Spleen (tissue), 11 donors: ENCODE measurements around the gene ASTL. TPM values are rescaled to one million over a fixed set of nuclear protein-coding genes. Genes with fewer than 3 reads are reported as not detected.

Experiments used
- DNase-seq: peaks from one replicate; pipeline ENCODE4 v3.0.0-alpha.2; 2020
- H3K27ac ChIP-seq, 8 donors: fragments of 200-600 bp; sonication (generic) in 7 of 8; 1 replicate in 4 of 8; 2 replicates in 4 of 8; pipeline versions ENCODE4 v1.5.0 to v1.8.0; 2016 to 2021; ENCODE audit warnings: inconsistent platforms in 4 of 8, mild to moderate bottlenecking in 4 of 8, moderate library complexity in 1 of 8
- H3K27me3 ChIP-seq, 7 donors: fragments of 200-600 bp; sonication (generic) in 6 of 7; replicated peaks in 1 of 7; 1 replicate in 4 of 7; 2 replicates in 3 of 7; pipeline versions ENCODE4 v1.5.0 to v1.8.0; 2016 to 2021; ENCODE audit warnings: inconsistent platforms in 3 of 7, mild to moderate bottlenecking in 1 of 7
- H3K36me3 ChIP-seq, 6 donors: fragments of 200-600 bp; sonication (generic) in 5 of 6; 1 replicate in 4 of 6; 2 replicates in 2 of 6; pipeline versions ENCODE4 v1.5.0 to v1.8.0; 2016 to 2021; ENCODE audit warnings: inconsistent platforms in 2 of 6
- H3K4me1 ChIP-seq, 6 donors: fragments of 200-600 bp; sonication (generic) in 5 of 6; 1 replicate in 3 of 6; 2 replicates in 3 of 6; pipeline versions ENCODE4 v1.5.0 to v1.8.0; 2016 to 2021; ENCODE audit warnings: inconsistent platforms in 3 of 6
- H3K4me3 ChIP-seq, 8 donors: fragments of 200-600 bp; sonication (generic) in 7 of 8; 1 replicate in 4 of 8; 2 replicates in 4 of 8; pipeline versions ENCODE4 v1.5.0 to v1.8.0; 2016 to 2021; ENCODE audit warnings: inconsistent platforms in 4 of 8, mild to moderate bottlenecking in 4 of 8, moderate library complexity in 2 of 8
- H3K9me3 ChIP-seq, 8 donors: fragments of 200-600 bp; sonication (generic) in 7 of 8; 1 replicate in 4 of 8; 2 replicates in 4 of 8; pipeline versions ENCODE4 v1.5.0 to v1.8.0; 2016 to 2021; ENCODE audit warnings: inconsistent platforms in 4 of 8
- CTCF ChIP-seq, 11 experiments: fragments of 200-600 bp in 7 of 11; fragments of 450-650 bp in 4 of 11; sonication (generic) in 4 of 11; IDR thresholded peaks in 8 of 11; conservative IDR thresholded peaks in 3 of 11; 1 replicate in 7 of 11; 2 replicates in 4 of 11; pipeline versions ENCODE4 v1.4.0 to v1.8.0; 2016 to 2021; ENCODE audit warnings: antibody characterized with exemption in 11 of 11, inconsistent platforms in 4 of 11, mild to moderate bottlenecking in 1 of 11
- POLR2A ChIP-seq, 3 donors: fragments of 450-650 bp; IDR thresholded peaks; one replicate each; pipeline ENCODE4 v1.5.1; 2017; ENCODE audit warnings: antibody characterized with exemption in 3 of 3, mild to moderate bottlenecking in 1 of 3
- POLR2AphosphoS5 ChIP-seq, 3 donors: sonication (generic); formaldehyde crosslinking; IDR thresholded peaks; one replicate each; pipeline ENCODE4 v1.5.1; 2017; ENCODE audit warnings: antibody characterized with exemption in 3 of 3
- WGBS, 5 donors: extraction: QIAGEN DNeasy Blood & Tissue Kit in 3 of 5; methylation state at CpG; one replicate each; pipeline versions ENCODE4 v1.1.5 to v1.1.7; 2013 to 2018; 5-methylcytosine and 5-hydroxymethylcytosine counted together
- intact Hi-C: fragments of 100-400 bp; cut with DNase I; formaldehyde crosslinking; loops from one replicate; pipeline ENCODE4 v1.15.0; 2023; ENCODE audit warnings: low total_unique reads
- polyA plus RNA-seq, 3 donors: library from polyadenylated mRNA; stranded (reverse); fragments of 200-250 nt; gene quantifications; one replicate each; pipeline ENCODE4 v1.2.1, GENCODE V29; 2013
- total RNA-seq, 7 donors: library from RNA; depleted of rRNA in 3 of 7; stranded (reverse); fragments of >200 nt in 3 of 7; fragmentation: NEBNext Ultra II Directional in 4 of 7; extraction: Animal tissue kit (Norgen Biotek cat#: 25700) in 4 of 7; gene quantifications; one replicate each; pipeline versions ENCODE4 v1.1.0 to v1.2.1, GENCODE V29; 2016 to 2021
- donor health status: healthy with polysubstance abuse.
- donor health status: DM: no; HTN: no; CAD: no; lungs with moderate emphysema.
- donor health status: DM: no; HTN: no; CAD: no.
- donor health status: Bipolar disorder and iron deficiency.
- donor health status: healthy.
- donor health status: DM: no; HTN: no; CAD: no.
- donor health status: DM: yes; HTN: yes; CAD: no.

Gene ASTL
- total and polyA plus RNA-seq, 10 donors = 0.24 to 2.2 (median 0.52) TPM; not detected in 1

DNA sequence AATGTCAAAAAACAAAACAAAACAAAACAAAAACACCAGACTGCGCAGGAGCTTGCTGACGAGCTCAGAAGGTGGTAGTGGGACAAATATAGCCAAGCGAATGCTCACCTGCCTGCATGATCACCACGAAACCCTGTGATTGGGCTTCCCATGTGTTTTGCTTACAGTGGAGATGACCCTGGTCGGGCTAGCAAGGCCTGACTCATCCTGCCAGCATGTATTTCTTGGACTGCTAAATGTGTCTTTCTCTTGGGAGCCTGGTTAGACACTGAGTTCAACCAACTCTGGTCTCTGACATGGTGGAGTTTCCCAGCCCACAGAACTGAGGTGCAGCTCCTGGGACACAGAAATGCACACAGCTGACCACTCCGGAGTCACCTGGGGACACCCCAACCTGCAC, 37.6 kb upstream of the ASTL start:
- Histone ChIP-seq H3K27ac (no peak overlapping the region), H3K4me1 (peaks cover 4 to 23% (median 8%) of the 10 kb centered on the region in 6 donors), H3K9me3 (no peaks in the 10 kb centered on the region), H3K4me3 (no peak overlapping the region), H3K36me3 (no peaks in the 10 kb centered on the region), H3K27me3 (no peaks in the 10 kb centered on the region)
- no peak for DNase-seq
- WGBS, 5 donors = 80 to 86% (median 81%) methylated on average over 6 of the region's 6 CpGs
- intact Hi-C loops = loop anchor here (2.0 kb wide), 1 partner anchor 37 kb away; the partner anchor contains the start of gene ASTL
- TF ChIP-seq CTCF (IDR thresholded peaks at IDR 0.05 in 8 of 11, conservative IDR thresholded peaks at IDR 0.05 in 3 of 11) (no peak), POLR2AphosphoS5 (IDR thresholded peaks at IDR 0.05) (no peak), POLR2A (IDR thresholded peaks at IDR 0.05) (no peak)

- peak; percentile 94 for DNase-seq
- peaks cover 0 to 11% (median 5%) of the 10 kb centered on the region in 6 donors for H3K4me1 ChIP-seq
- no peaks in the 10 kb centered on the region for H3K27me3 ChIP-seq
- peak; percentile 81 to 97 (median 95) for TF ChIP-seq CTCF (IDR thresholded peaks at IDR 0.05 in 8 of 11, conservative IDR thresholded peaks at IDR 0.05 in 3 of 11)
- peak in 2 of 3 donors; percentile 63 to 80 for TF ChIP-seq POLR2AphosphoS5 (IDR thresholded peaks at IDR 0.05)
- TF ChIP-seq POLR2A (IDR thresholded peaks at IDR 0.05) = no peak
- H3K36me3 ChIP-seq = no peaks in the 10 kb centered on the region
- intact Hi-C loops = no loop called here
- no peak overlapping the region for H3K27ac ChIP-seq
- 45 to 52% (median 48%) methylated on average over 8 of the region's 8 CpGs for WGBS, 5 donors
- no peak overlapping the region for H3K4me3 ChIP-seq
- peaks cover 0 to 7% (median 0%) of the 10 kb centered on the region in 8 donors for H3K9me3 ChIP-seq
These were observed 36.2 kb upstream of the ASTL start for GRCh38 chr2:96174251-96175144.

GRCh38 chr2:96171831-96172230, 33.5 kb upstream of the ASTL start:
- Histone ChIP-seq H3K27me3 (no peaks in the 10 kb centered on the region), H3K4me1 (peaks cover 0 to 11% (median 5%) of the 10 kb centered on the region in 6 donors), H3K36me3 (no peaks in the 10 kb centered on the region), H3K4me3 (no peak overlapping the region), H3K9me3 (peaks cover 0 to 7% (median 0%) of the 10 kb centered on the region in 8 donors), H3K27ac (no peak overlapping the region)
- WGBS, 5 donors = 91 to 96% (median 95%) methylated on average over 15 of the region's 15 CpGs
- DNase-seq = no peak
- intact Hi-C loops = no loop called here
- TF ChIP-seq POLR2A (IDR thresholded peaks at IDR 0.05) (no peak), CTCF (IDR thresholded peaks at IDR 0.05 in 8 of 11, conservative IDR thresholded peaks at IDR 0.05 in 3 of 11) (no peak), POLR2AphosphoS5 (IDR thresholded peaks at IDR 0.05) (no peak)

DNA sequence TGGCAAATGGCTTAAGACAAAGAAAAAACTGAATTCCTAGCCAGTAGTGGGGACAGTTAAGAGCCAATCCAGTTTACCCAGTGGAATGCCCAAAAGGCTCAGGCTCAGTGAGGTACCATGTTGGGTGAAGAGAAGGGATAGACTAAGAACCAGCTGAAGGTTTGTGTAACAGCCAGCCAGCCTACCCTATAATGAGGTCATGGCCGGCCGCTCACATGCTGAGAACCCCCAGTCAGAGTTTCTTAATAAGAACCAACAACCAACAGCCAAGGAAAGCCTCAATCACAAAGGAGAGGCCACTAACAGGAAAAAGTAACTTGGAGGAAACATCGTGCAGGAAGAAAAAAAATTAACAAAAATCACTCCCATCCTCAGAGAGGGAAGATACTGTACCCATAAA, 32.3 kb upstream of the ASTL start:
- Histone ChIP-seq H3K4me1 (peaks cover 0 to 12% (median 5%) of the 10 kb centered on the region in 6 donors), H3K9me3 (peaks cover 0 to 7% (median 0%) of the 10 kb centered on the region in 8 donors), H3K27ac (no peak overlapping the region), H3K4me3 (no peak overlapping the region), H3K27me3 (no peaks in the 10 kb centered on the region), H3K36me3 (no peaks in the 10 kb centered on the region)
- no peak for TF ChIP-seq POLR2A (IDR thresholded peaks at IDR 0.05)
- no peak for TF ChIP-seq CTCF (IDR thresholded peaks at IDR 0.05 in 8 of 11, conservative IDR thresholded peaks at IDR 0.05 in 3 of 11)
- no peak for TF ChIP-seq POLR2AphosphoS5 (IDR thresholded peaks at IDR 0.05)
- WGBS, 5 donors = 84 to 94% (median 94%) methylated on average over 3 of the region's 3 CpGs
- intact Hi-C loops = no loop called here
- no peak for DNase-seq
